NCI-H524 (cell line): Measurements from ENCODE around the gene OR10H5.
A peak's percentile ranks its signal among the peaks of the same experiment; 100 is the strongest.
"Not testable (repeated sequence)": the region's sequence is repeated elsewhere in the genome, so short reads cannot be mapped to it uniquely, and the experiment has no call there.

ENCODE experiments used
- DNase-seq, 2 experiments: peaks; one replicate each; lab custom pipeline; 2025; lab: John Stamatoyannopoulos, UW

The OR10H5 gene

GRCh38 chr19:15811476-15811875 lies 24.0 kb downstream of the OR10H5 start:
- no peak for DNase-seq

- DNase-seq = no peak
These were observed 24.7 kb downstream of the OR10H5 start for GRCh38 chr19:15812060-15812722.

GRCh38 chr19:15813916-15814315 lies 26.5 kb downstream of the OR10H5 start:
- no peak for DNase-seq

DNA sequence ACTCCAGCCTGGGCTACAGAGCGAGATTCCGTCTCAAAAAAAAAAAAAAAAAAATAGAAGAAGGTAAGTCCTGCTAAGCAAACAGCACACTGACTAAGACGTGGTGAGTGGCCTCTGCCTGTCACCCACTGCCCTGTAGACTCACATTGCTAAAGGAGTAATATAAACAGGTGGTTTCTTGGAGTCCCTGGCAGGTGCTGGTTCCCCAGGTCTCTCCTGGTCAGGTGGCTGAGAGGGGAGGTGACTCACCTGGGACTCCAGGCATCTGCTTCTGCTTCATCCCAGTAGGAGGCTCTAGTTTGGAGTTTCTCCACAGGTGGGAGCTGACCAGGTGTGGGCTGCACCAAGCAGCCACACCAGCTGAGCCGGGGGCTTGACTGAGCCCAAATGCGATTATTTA lies 27.8 kb downstream of the OR10H5 start, which contains the start of gene OR10H1:
OR10H1 (minus strand) TSS at position 359 of the 400 bp plus-strand sequence. CDS start 7,627 bp downstream, outside the sequence.
- DNase-seq = no peak

- DNase-seq = no peak
These were observed 33.2 kb downstream of the OR10H5 start for GRCh38 chr19:15820646-15821045.

GRCh38 chr19:15825753-15826152 lies 38.3 kb downstream of the OR10H5 start:
- DNase-seq = no peak

DNA sequence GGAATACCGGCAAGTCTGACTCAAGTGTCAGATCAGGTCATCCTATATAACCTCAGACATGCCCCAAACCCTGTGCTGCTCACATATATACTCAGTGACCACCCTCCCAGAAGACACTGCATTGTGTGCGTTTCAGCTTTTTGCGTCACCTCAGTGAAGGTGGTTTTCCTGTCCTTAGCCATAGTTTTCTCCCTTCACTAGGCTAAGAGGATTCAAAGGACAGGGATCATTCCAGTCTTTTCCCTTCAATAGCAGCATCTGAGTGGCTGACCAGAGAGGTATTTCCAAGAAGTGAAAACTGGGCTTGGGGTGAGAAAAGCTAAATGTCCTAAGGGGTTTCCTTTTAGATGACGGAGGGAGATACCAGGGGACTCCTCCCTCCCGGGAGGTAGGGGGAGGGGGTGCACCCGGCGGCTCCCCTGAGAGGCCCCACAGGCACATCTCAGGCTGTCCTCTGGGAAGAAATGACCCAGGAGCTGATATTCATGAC lies 40.7 kb downstream of the OR10H5 start:
- no peak for DNase-seq

- not testable (repeated sequence) for DNase-seq
These were observed 41.3 kb downstream of the OR10H5 start for GRCh38 chr19:15828611-15829305.

GRCh38 chr19:15829306-15829698 lies 41.8 kb downstream of the OR10H5 start:
- no peak for DNase-seq

GRCh38 chr19:15829786-15830185 lies 42.3 kb downstream of the OR10H5 start:
- DNase-seq = no peak

DNA sequence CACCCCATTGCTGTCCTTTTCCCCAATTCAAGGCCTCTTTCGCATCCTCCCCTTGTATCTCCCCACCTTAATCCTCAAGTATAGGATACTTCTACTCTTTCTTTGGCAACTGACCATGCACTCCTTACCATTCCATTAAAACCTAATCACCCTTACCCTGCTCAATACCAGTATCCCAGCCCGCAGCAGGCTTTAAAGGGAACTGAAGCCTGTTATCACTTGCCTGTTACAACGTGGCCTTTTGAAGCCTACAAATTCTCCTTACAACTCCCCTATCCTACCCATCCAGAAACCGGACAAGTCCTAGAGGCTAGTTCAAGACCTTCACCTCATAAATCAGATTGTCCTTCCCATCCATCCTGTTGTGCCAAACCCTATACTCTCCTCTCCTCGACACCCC lies 44.2 kb downstream of the OR10H5 start:
- no peak for DNase-seq

GRCh38 chr19:15834232-15834631 lies 46.8 kb downstream of the OR10H5 start:
- DNase-seq = not testable (repeated sequence)

- not testable (repeated sequence) for DNase-seq
These were observed 48.3 kb downstream of the OR10H5 start for GRCh38 chr19:15835565-15836329.

- DNase-seq = peak; percentile 12 to 49
These were observed 49.1 kb downstream of the OR10H5 start for GRCh38 chr19:15836330-15837220.

DNA sequence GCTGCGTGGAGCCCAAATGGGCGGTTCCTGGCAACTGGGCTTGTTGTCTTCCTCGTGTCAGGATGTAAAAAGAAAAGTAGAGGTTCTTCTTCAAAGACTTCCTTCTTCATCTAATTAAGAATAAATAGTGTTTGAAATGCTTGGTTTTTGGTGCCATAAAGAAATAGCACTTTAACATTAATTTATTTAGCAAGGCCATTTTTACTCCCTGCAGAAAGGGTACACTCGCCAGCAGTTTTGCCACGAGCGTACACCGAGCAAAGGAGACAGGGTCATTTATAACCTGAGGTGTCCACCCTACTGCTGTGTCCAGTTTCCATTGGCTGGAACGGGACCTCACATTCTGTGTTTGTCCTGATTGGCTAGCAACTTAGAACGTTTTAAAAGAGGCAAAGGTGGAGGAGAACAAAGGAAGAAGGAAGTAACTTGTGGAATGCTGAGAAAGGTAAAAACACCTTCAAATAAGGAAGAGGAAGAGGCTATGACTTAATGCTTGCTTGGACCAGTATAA lies 49.8 kb downstream of the OR10H5 start:
- DNase-seq = no peak

GRCh38 chr19:15838351-15838750 lies 50.9 kb downstream of the OR10H5 start:
- no peak for DNase-seq

GRCh38 chr19:15839888-15840287 lies 52.4 kb downstream of the OR10H5 start:
- not testable (repeated sequence) for DNase-seq

- DNase-seq = no peak
These were observed 53.4 kb downstream of the OR10H5 start for GRCh38 chr19:15840833-15841232.

- DNase-seq = no peak
These were observed 54.6 kb downstream of the OR10H5 start for GRCh38 chr19:15841875-15842569.

DNA sequence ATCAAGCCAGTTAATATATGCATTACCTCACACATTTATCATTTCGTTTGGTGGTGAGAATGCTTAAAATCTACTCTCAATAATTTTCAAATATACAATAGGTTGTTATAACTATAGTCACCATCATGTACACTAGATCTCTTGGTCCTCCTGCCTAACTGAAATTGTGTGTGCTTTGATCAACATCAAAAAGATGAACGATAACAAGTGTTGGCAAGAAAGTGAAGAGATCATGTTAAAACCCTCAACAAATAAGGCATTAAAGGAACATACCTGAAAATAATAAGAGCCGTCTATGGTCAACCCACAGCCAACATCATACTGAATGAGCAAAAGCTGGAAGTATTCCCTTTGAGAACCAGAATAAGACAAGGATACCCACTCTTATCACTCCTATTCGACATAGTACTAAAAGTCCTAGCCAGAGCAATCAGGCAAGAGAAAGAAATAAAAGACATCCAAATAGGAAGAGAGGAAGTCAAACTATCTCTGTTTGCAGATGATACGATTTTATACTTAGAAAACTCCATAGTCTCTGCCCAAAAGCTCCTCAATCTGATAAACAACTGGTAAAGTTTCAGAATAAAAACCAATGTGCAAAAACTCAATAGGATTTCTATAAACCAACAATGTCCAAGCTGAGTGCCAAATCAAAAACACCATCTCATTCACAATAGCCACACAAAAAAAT lies 55.9 kb downstream of the OR10H5 start:
- no peak for DNase-seq
